Measurements from ENCODE around the gene GRAMD1B. TPM values are rescaled to one million over a fixed set of nuclear protein-coding genes. Genes with fewer than 3 reads are reported as not detected.

GRAMD1B gene
- total and polyA plus RNA-seq, 4 donors = 0.29 to 2.6 (median 1.3) TPM

DNA sequence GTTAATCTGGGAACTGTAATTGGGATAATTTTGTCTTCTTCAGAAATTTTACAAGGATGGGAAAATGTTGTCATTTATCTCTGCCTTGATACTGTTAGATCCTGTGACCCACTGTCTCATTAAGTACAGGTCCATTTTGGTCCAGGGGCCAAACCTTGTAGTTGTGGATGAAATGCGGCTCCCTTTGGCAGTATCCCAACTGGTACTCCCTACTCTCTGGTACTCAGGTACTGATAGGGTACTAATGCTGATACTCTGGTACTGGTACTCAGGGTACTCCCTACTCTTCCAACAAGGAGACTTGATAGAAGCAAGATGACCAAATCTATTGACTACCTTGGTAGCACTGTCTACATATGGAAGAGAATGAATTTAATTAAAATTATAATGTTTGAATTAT lies 97.9 kb downstream of the GRAMD1B start:
- H3K4me3 ChIP-seq (ENCODE audit: low read depth in 1 of 3, low read length in 3 of 3) = no peak overlapping the region
- no peak for DNase-seq (ENCODE audit: low spot score)
- 89% methylated on average over 1 of the region's 1 CpG for WGBS
- no peaks in the 10 kb centered on the region for H3K9me3 ChIP-seq (ENCODE audit: control insufficient read depth in 4 of 4, low read length in 3 of 4)
- no peak overlapping the region for H3K27ac ChIP-seq (ENCODE audit: low read depth in 1 of 2, low read length in 2 of 2)
- H3K27me3 ChIP-seq (ENCODE audit: control insufficient read depth in 4 of 4, insufficient read depth in 4 of 4, low read length in 3 of 4) = peaks cover 0 to 2% (median 0%) of the 10 kb centered on the region in 4 donors
- TF ChIP-seq GABPA (IDR thresholded peaks at IDR 0.05 in 1 of 2, conservative IDR thresholded peaks at IDR 0.05 in 1 of 2) = no peak
- no peak for TF ChIP-seq RAD21 (IDR thresholded peaks at IDR 0.05)
- TF ChIP-seq HNF4G (IDR thresholded peaks at IDR 0.05) = no peak
- no peak for TF ChIP-seq EGR1 (IDR thresholded peaks at IDR 0.05; ENCODE audit: low read depth in 2 of 2)
- TF ChIP-seq, protein P1, sequence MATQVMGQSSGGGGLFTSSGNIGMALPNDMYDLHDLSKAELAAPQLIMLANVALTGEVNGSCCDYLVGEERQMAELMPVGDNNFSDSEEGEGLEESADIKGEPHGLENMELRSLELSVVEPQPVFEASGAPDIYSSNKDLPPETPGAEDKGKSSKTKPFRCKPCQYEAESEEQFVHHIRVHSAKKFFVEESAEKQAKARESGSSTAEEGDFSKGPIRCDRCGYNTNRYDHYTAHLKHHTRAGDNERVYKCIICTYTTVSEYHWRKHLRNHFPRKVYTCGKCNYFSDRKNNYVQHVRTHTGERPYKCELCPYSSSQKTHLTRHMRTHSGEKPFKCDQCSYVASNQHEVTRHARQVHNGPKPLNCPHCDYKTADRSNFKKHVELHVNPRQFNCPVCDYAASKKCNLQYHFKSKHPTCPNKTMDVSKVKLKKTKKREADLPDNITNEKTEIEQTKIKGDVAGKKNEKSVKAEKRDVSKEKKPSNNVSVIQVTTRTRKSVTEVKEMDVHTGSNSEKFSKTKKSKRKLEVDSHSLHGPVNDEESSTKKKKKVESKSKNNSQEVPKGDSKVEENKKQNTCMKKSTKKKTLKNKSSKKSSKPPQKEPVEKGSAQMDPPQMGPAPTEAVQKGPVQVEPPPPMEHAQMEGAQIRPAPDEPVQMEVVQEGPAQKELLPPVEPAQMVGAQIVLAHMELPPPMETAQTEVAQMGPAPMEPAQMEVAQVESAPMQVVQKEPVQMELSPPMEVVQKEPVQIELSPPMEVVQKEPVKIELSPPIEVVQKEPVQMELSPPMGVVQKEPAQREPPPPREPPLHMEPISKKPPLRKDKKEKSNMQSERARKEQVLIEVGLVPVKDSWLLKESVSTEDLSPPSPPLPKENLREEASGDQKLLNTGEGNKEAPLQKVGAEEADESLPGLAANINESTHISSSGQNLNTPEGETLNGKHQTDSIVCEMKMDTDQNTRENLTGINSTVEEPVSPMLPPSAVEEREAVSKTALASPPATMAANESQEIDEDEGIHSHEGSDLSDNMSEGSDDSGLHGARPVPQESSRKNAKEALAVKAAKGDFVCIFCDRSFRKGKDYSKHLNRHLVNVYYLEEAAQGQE (IDR thresholded peaks at IDR 0.05) = no peak
- TF ChIP-seq, protein P2, sequence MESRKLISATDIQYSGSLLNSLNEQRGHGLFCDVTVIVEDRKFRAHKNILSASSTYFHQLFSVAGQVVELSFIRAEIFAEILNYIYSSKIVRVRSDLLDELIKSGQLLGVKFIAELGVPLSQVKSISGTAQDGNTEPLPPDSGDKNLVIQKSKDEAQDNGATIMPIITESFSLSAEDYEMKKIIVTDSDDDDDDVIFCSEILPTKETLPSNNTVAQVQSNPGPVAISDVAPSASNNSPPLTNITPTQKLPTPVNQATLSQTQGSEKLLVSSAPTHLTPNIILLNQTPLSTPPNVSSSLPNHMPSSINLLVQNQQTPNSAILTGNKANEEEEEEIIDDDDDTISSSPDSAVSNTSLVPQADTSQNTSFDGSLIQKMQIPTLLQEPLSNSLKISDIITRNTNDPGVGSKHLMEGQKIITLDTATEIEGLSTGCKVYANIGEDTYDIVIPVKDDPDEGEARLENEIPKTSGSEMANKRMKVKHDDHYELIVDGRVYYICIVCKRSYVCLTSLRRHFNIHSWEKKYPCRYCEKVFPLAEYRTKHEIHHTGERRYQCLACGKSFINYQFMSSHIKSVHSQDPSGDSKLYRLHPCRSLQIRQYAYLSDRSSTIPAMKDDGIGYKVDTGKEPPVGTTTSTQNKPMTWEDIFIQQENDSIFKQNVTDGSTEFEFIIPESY (IDR thresholded peaks at IDR 0.05) = no peak
- TF ChIP-seq, protein P3, sequence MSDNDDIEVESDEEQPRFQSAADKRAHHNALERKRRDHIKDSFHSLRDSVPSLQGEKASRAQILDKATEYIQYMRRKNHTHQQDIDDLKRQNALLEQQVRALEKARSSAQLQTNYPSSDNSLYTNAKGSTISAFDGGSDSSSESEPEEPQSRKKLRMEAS (IDR thresholded peaks at IDR 0.05) = no peak
- TF ChIP-seq FOXA1 (IDR thresholded peaks at IDR 0.05) = no peak
- TF ChIP-seq, protein P4, sequence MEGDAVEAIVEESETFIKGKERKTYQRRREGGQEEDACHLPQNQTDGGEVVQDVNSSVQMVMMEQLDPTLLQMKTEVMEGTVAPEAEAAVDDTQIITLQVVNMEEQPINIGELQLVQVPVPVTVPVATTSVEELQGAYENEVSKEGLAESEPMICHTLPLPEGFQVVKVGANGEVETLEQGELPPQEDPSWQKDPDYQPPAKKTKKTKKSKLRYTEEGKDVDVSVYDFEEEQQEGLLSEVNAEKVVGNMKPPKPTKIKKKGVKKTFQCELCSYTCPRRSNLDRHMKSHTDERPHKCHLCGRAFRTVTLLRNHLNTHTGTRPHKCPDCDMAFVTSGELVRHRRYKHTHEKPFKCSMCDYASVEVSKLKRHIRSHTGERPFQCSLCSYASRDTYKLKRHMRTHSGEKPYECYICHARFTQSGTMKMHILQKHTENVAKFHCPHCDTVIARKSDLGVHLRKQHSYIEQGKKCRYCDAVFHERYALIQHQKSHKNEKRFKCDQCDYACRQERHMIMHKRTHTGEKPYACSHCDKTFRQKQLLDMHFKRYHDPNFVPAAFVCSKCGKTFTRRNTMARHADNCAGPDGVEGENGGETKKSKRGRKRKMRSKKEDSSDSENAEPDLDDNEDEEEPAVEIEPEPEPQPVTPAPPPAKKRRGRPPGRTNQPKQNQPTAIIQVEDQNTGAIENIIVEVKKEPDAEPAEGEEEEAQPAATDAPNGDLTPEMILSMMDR (IDR thresholded peaks at IDR 0.05; ENCODE audit: low read depth, low read length, missing input control) = no peak
- TF ChIP-seq JUND (IDR thresholded peaks at IDR 0.05) = no peak
- TF ChIP-seq, protein P5, sequence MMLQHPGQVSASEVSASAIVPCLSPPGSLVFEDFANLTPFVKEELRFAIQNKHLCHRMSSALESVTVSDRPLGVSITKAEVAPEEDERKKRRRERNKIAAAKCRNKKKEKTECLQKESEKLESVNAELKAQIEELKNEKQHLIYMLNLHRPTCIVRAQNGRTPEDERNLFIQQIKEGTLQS (IDR thresholded peaks at IDR 0.05) = no peak
- TF ChIP-seq RXRA (IDR thresholded peaks at IDR 0.05) = no peak
- no peak for TF ChIP-seq TAF1 (conservative IDR thresholded peaks at IDR 0.05)
- no peak for TF ChIP-seq SP1 (IDR thresholded peaks at IDR 0.05)
- no peak for TF ChIP-seq NR2F2 (IDR thresholded peaks at IDR 0.05)
- no peak for TF ChIP-seq HNF4A (conservative IDR thresholded peaks at IDR 0.05)
- no peak for TF ChIP-seq YY1 (IDR thresholded peaks at IDR 0.05)
- no peak for TF ChIP-seq FOXA2 (IDR thresholded peaks at IDR 0.05)
- no peaks in the 10 kb centered on the region for H3K4me1 ChIP-seq (ENCODE audit: control insufficient read depth in 4 of 4, insufficient read depth in 4 of 4, low read length in 3 of 4)
- no peak overlapping the region for H3K9ac ChIP-seq (ENCODE audit: low read depth in 1 of 2, low read length in 2 of 2)
- H3K36me3 ChIP-seq (ENCODE audit: control insufficient read depth in 4 of 4, insufficient read depth in 3 of 4, low read depth in 1 of 4, low read length in 3 of 4) = no peaks in the 10 kb centered on the region

Measured in liver (tissue), 9 donors.